ENCODE measurements around the gene GRXCR2.
"Not testable (repeated sequence)": the region's sequence is repeated elsewhere in the genome, so short reads cannot be mapped to it uniquely, and the experiment has no call there.

Gene GRXCR2

DNA sequence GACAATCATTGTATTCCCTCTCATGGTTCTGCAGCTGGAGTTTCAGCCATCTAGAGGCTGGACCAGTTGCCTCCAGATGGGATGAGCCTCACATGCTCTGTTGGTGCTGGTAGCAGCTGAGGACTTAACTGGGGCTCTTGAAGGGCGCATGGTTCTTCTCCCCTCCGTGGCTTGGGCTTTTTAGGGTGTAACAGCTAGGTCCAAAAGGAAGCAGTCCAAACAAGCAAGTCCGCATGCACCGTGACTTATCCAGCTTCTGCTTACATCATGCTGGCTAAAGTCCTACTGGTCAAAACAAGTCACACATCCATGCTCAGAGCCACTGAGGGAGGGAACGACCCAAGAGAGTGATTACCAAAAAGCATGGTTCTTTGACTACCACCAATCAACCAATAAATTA lies 31.9 kb upstream of the GRXCR2 start:
- Mint-ChIP-seq H3K9me3 (peaks cover 1 to 8% of the 10 kb centered on the region in 2 donors), H3K27me3 (no peaks in the 10 kb centered on the region), H3K27ac (no peak overlapping the region), H3K4me1 (no peaks in the 10 kb centered on the region), H3K36me3 (no peaks in the 10 kb centered on the region), H3K4me3 (no peak overlapping the region)
- ATAC-seq (replicated peaks) (no peak), DNase-seq (no peak)

DNA sequence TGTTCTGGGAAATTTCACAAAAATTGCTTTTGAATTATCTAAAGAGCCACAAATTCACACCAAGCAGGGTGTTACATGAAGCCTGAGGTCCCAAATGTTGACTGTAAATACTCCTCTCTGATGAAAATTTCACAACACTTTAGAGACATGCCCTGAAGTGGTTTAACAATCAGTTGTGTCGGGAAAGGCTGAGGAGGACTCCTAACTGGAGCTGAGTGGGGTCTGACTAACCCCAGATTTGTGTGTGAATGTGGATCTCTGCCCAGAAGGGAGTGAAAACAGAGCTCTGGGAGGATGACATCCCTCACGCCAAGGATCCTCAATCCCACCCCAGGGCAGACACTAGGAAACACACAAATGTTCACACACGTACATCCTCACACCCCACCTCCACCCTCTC lies 31.1 kb upstream of the GRXCR2 start:
- peaks cover 10 to 15% of the 10 kb centered on the region in 2 donors for H3K9me3 Mint-ChIP-seq
- no peaks in the 10 kb centered on the region for H3K27me3 Mint-ChIP-seq
- no peak overlapping the region for H3K4me3 Mint-ChIP-seq
- H3K4me1 Mint-ChIP-seq, result no peaks in the 10 kb centered on the region
- H3K27ac Mint-ChIP-seq, result no peak overlapping the region
- DNase-seq (no peak), ATAC-seq (replicated peaks) (no peak)
- H3K36me3 Mint-ChIP-seq, result no peaks in the 10 kb centered on the region

DNA sequence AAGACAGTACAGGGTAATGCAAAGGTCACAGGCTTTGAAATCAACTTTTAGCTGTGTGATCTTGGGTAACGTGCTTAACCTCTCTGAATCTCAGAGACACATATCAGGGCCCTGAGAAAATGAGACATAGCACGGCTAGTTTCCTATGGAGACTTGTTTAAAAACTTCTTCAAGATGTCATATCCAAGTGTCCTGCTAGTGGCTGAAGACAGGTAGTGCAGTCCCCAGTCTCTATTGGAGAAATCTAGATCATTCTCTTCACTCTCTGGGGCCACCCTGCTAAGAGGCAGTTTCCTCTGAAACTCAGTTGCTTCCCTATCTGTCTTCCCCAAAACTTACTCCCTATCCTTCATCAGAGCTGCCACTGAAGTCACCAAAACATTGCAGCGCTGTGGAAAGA lies 30.3 kb upstream of the GRXCR2 start:
- ATAC-seq (replicated peaks) (no peak), DNase-seq (no peak)
- no peaks in the 10 kb centered on the region for H3K4me1 Mint-ChIP-seq
- H3K27ac Mint-ChIP-seq, result no peak overlapping the region
- H3K9me3 Mint-ChIP-seq, result peaks cover 14 to 19% of the 10 kb centered on the region in 2 donors
- H3K27me3 Mint-ChIP-seq, result no peaks in the 10 kb centered on the region
- no peak overlapping the region for H3K4me3 Mint-ChIP-seq
- H3K36me3 Mint-ChIP-seq, result no peaks in the 10 kb centered on the region

DNA sequence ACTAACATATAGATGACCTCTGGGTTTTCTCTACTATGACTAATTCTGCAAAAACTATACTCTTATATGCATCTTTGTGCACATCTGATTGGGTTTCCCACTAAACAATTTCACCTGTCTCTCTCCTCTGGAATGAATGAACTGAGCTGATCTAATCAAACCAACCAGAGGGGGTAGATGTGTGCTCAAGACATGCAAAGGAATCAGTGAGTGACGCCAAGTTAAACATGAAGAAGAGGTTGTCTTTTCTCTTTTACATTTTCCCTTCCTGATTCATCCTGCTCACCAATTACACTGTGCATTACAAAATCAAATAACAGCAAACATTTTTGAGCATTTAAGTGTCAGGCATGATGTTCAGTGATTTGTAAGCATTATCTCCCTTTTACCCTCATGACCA lies 29.6 kb upstream of the GRXCR2 start:
- Mint-ChIP-seq H3K4me1 (no peaks in the 10 kb centered on the region), H3K27ac (no peak overlapping the region), H3K36me3 (no peaks in the 10 kb centered on the region), H3K9me3 (peaks cover 18 to 19% of the 10 kb centered on the region in 2 donors), H3K27me3 (no peaks in the 10 kb centered on the region), H3K4me3 (no peak overlapping the region)
- DNase-seq (no peak), ATAC-seq (replicated peaks) (no peak)

DNA sequence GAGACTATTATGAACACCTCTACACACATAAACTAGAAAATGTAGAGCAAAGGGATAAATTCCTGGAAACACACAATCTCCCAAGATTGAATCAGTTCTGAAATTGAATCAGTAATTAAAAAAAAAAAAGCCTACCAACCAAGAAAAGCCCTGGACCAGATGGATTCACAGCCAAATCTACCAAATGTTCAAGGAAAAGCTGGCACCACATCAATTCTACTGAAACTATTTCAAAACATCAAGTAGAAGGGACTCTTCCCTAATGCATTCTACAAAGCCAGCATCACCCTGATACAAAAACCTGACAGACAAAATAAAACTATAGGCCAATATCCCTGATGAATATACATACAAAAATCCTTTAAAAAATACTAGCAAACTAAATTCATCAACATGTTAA lies 25.4 kb upstream of the GRXCR2 start:
- Mint-ChIP-seq H3K27me3 (no peaks in the 10 kb centered on the region), H3K4me1 (no peaks in the 10 kb centered on the region), H3K9me3 (peaks cover 18 to 25% of the 10 kb centered on the region in 2 donors), H3K27ac (no peak overlapping the region), H3K4me3 (no peak overlapping the region), H3K36me3 (no peaks in the 10 kb centered on the region)
- DNase-seq, result no peak
- ATAC-seq (replicated peaks), result no peak

DNA sequence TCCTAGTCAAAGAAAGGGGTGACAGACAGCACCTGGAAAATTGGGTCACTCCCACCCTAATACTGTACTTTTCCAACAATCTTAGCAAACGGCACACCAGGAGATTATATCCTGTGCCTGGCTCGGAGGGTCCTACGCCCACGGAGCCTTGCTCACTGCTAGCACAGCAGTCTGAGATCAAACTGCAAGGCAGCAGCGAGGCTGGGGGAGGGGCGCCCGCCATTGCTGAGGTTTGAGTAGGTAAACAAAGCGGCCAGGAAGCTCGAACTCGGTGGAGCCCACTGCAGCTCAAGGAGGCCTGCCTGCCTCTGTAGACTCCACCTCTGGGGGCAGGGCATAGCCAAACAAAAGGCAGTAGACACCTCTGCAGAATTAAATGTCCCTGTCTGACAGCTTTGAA lies 18.6 kb upstream of the GRXCR2 start:
- H3K4me1 Mint-ChIP-seq, result not testable (repeated sequence)

DNA sequence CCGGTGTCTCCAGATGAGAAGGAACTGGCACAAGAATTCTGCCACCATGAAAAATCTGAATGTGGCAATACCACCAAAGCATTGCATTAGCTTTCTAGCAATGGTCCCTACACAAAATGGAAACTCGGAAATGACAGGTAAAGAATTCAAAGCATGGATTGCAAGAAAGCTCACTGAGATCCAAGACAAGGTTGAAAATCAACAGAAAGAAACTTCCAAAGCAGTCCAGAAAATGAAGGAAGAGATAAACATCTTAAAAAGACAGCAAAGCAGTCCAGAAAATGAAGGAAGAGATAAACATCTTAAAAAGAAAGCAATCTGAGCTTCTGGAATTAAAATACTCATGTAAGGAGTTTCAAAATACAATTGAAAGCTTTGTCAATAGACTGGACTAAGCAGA lies 16.8 kb upstream of the GRXCR2 start:
- ATAC-seq (replicated peaks) (no peak), DNase-seq (no peak)
- Mint-ChIP-seq H3K27ac (no peak overlapping the region), H3K4me1 (no peaks in the 10 kb centered on the region), H3K36me3 (no peaks in the 10 kb centered on the region), H3K4me3 (no peak overlapping the region), H3K9me3 (peaks cover 5 to 17% of the 10 kb centered on the region in 2 donors), H3K27me3 (peaks cover 10 to 25% of the 10 kb centered on the region in 2 donors)

More for the DNA sequence above, 18.6 kb upstream of the GRXCR2 start:
- not testable (repeated sequence) for ATAC-seq (replicated peaks); H3K27ac Mint-ChIP-seq; DNase-seq; H3K4me3 Mint-ChIP-seq; H3K36me3 Mint-ChIP-seq
- Mint-ChIP-seq H3K9me3 (peaks cover 5 to 21% of the 10 kb centered on the region in 2 donors), H3K27me3 (peaks cover 10 to 25% of the 10 kb centered on the region in 2 donors)

DNA sequence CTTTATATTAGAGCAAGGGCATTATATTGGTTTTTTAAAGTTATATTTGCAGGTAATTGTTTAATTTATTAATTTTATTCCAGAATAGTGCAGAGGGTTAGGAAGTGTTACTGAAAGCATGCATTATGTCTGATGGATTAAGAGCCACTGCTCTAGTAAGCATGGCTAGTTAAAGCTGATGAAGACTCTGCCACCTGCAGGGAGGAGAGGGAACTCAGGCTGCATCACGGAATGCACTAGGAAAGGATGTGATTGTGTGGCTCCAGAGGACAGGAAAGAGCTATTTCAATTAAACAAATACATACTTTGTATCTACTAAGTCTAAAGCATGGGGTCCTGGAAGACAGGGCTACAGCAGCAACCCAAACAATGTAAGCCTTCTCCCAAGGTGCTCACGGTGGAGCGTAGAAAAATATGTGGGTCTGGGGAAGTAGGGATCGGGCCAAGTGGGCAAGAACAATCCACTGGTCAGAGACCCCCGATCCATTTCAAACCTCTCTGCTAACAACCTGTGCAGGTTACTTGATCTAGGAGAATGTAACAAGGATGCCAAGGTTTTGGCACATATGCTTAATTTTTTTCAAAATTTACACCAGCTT lies 15.3 kb upstream of the GRXCR2 start:
- H3K27ac Mint-ChIP-seq, result no peak overlapping the region
- peak in 1 of 2 donors; percentile 25 for ATAC-seq (replicated peaks)
- peaks cover 10 to 25% of the 10 kb centered on the region in 2 donors for H3K27me3 Mint-ChIP-seq
- H3K9me3 Mint-ChIP-seq, result peaks cover 5 to 15% of the 10 kb centered on the region in 2 donors
- H3K36me3 Mint-ChIP-seq, result no peaks in the 10 kb centered on the region
- DNase-seq, result no peak
- H3K4me3 Mint-ChIP-seq, result no peak overlapping the region
- H3K4me1 Mint-ChIP-seq, result no peaks in the 10 kb centered on the region

DNA sequence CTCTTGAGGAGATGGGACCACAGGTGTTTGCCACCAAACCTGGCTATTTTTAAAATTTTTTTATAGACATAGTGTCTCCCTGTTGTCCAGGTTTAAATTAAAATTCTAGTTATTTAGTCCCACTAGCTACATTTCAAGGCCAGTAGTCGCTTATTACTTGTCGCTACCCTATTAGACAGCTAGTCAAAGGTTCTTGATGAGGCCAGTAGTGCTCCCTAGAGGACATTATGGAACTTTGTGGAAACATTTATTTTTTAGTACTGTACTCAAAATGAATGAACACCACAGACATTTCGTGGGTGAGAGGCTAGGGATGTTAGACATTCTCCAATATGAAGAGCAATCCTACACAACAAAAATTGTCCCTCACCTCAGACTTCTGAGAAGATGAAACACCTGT lies 14.4 kb upstream of the GRXCR2 start:
- no peak for DNase-seq
- Mint-ChIP-seq H3K4me3 (no peak overlapping the region), H3K9me3 (peaks cover 5 to 15% of the 10 kb centered on the region in 2 donors), H3K27me3 (peaks cover 10 to 21% of the 10 kb centered on the region in 2 donors), H3K4me1 (no peaks in the 10 kb centered on the region), H3K27ac (no peak overlapping the region), H3K36me3 (no peaks in the 10 kb centered on the region)
- no peak for ATAC-seq (replicated peaks)

DNA sequence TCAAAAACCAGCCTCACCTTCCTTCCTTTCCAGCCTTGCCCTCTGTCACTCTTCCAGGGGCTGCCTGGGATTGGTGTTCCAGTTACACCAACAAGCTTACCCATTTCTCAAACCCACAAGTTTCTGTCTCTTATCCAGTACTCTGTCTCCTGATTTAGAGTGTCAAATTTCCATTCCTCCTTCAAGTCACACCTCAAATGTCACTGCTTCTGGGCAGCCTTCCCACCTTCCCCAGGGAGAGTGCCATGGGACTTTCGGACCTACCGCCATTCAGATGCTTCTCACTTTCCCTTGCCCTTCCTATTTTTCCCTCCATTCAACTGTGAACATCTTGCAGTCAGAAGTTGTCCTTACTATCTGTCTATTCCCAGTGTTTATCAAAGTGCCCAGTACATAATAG lies 2.0 kb upstream of the GRXCR2 start:
- Mint-ChIP-seq H3K27me3 (peaks cover 15 to 35% of the 10 kb centered on the region in 2 donors), H3K36me3 (no peaks in the 10 kb centered on the region), H3K27ac (no peak overlapping the region), H3K9me3 (peaks cover 0 to under 1% of the 10 kb centered on the region in 2 donors), H3K4me1 (no peaks in the 10 kb centered on the region), H3K4me3 (no peak overlapping the region)
- DNase-seq (no peak), ATAC-seq (replicated peaks) (no peak)

DNA sequence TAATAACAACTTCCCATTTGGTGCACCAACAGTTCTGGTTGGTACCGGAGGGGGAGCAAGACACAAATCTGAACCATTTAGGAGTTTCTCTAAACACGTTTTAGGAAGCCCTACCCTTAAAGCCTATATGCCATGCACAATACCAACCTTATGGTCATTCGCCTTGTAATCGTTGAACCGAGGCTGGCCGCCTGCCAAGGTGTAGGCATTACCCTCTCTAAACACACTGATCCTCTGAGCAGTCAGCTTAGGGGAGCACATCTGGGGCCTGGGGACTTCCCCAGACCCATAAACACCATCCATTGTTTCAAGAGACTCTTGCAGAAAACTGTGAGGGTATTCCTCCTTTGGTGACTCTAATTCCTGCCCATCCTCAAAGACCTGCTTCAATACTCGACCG lies 328 bp downstream of the GRXCR2 start:
- H3K4me1 Mint-ChIP-seq, result no peaks in the 10 kb centered on the region
- DNase-seq (no peak), ATAC-seq (replicated peaks) (no peak)
- no peaks in the 10 kb centered on the region for H3K36me3 Mint-ChIP-seq
- no peaks in the 10 kb centered on the region for H3K9me3 Mint-ChIP-seq
- peaks cover 10 to 28% of the 10 kb centered on the region in 2 donors for H3K27me3 Mint-ChIP-seq
- no peak overlapping the region for H3K4me3 Mint-ChIP-seq
- no peak overlapping the region for H3K27ac Mint-ChIP-seq

DNA sequence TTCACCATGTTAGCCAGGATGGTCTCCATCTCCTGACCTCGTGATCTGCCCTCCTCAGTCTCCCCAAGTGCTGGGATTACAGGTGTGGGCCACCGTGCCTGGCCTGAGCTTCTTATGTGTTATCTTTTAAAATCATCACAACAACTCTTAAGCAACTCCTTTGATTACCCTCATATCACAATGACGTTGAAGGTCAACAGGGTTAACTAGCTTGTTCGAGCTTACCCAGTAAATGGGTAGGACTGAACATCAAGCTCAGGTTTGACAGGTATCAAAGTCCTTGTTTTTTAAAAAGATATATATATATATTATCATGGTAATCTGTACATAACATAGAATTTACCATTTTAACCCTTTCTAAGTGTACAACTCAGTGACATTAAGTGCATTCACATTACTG lies 3.1 kb downstream of the GRXCR2 start:
- Mint-ChIP-seq H3K9me3 (no peaks in the 10 kb centered on the region), H3K27ac (no peak overlapping the region), H3K27me3 (peaks cover 13 to 20% of the 10 kb centered on the region in 2 donors), H3K4me3 (no peak overlapping the region), H3K4me1 (no peaks in the 10 kb centered on the region), H3K36me3 (no peaks in the 10 kb centered on the region)
- ATAC-seq (replicated peaks) (no peak), DNase-seq (no peak)

DNA sequence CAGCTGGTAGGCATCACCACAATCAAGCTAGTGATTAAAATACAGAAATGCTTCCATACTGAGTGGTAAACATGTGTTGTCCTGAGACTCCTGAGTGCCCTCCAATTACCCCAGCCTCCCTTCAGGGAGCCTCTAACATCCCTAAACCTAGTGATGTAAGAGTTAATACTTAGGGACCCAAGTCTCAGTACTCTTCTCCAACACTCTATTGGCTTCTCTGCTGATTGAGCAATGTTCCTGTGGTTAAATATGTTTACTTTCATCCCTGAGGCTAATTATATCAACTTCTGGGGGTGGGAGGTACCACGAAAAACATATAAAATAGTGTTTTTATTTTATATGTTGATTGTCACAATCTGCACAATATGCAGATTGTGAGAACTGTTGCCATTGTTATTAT lies 5.0 kb downstream of the GRXCR2 start:
- ATAC-seq (replicated peaks) (no peak), DNase-seq (no peak)
- Mint-ChIP-seq H3K9me3 (no peaks in the 10 kb centered on the region), H3K4me3 (no peak overlapping the region), H3K27ac (no peak overlapping the region), H3K36me3 (no peaks in the 10 kb centered on the region), H3K27me3 (peaks cover 16% of the 10 kb centered on the region in 2 donors), H3K4me1 (no peaks in the 10 kb centered on the region)

DNA sequence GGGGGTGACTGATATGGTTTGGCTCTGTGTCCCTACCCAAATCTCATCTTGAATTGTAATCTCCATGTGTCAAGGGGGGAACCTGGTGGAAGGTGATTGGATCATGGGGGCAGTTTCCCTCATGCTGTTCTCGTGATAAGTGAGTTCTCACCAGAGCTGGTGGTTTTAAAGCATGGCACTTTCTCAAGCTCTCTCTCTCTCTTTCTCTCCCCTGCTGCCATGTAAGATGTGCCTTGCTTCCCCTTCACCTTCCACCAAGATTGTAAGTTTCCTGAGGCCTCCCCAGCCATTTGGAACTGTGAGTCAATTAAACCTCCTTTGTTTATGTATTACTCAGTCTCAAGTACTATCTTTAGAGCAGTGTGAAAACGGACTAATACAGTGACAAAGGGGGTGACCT lies 8.4 kb downstream of the GRXCR2 start:
- not testable (repeated sequence) for ATAC-seq (replicated peaks)

DNA sequence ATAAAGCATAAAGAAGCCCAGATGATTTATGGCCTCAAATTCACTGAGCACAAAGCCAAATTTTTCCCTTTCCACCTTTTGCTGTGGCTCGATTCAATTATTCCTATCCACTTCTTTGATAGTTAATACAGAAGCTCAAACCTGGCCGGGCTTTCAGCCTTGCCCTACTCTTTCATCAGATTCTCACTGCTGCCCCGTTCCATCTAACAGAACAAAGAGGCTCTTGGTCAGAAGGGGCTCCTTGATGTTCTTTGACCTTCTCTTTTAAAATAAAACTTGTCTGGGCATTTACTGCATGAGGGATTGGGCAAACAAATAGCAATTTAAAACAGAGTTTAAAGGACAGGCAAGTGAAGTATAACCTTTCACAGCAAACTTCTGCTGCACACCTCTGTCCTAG lies 9.8 kb downstream of the GRXCR2 start:
- Mint-ChIP-seq H3K4me3 (no peak overlapping the region), H3K9me3 (no peaks in the 10 kb centered on the region), H3K36me3 (no peaks in the 10 kb centered on the region), H3K4me1 (no peaks in the 10 kb centered on the region), H3K27me3 (peaks cover 10 to 24% of the 10 kb centered on the region in 2 donors), H3K27ac (no peak overlapping the region)
- no peak for ATAC-seq (replicated peaks)
- DNase-seq, result no peak

More for the DNA sequence above, 8.4 kb downstream of the GRXCR2 start:
- H3K27me3 Mint-ChIP-seq, result peaks cover 10 to 22% of the 10 kb centered on the region in 2 donors
- H3K9me3 Mint-ChIP-seq, H3K27ac Mint-ChIP-seq, DNase-seq, H3K36me3 Mint-ChIP-seq, H3K4me1 Mint-ChIP-seq, H3K4me3 Mint-ChIP-seq: not testable (repeated sequence)

DNA sequence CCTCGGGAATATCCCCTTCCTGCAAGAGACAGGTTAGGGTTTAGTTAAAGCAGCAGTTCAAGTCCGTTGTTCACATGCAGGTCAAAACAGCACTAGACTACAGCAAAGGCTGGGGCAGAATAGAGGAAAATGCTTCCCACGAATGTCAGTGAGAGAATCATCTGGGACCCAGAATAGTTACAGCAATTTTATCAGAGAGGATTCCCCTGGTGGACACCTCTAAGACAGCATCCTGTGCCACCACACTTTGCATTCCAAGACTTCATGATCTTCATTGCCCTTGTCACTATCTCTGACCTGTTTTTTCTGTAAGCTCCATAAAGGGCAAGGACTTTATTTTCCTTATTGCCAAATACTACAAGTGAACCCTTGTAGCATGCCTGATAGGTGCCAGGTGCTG lies 12.9 kb downstream of the GRXCR2 start:
- DNase-seq (no peak), ATAC-seq (replicated peaks) (no peak)
- peaks cover 23 to 34% of the 10 kb centered on the region in 2 donors for H3K27me3 Mint-ChIP-seq
- H3K4me1 Mint-ChIP-seq, result peaks cover 4 to 10% of the 10 kb centered on the region in 2 donors
- H3K36me3 Mint-ChIP-seq, result no peaks in the 10 kb centered on the region
- no peak overlapping the region for H3K4me3 Mint-ChIP-seq
- H3K9me3 Mint-ChIP-seq, result no peaks in the 10 kb centered on the region
- no peak overlapping the region for H3K27ac Mint-ChIP-seq

Measured in stimulated activated naive B cell treated with anti-CD40 and anti-IgM and Interleukin-4, amounts not matched to agents 10 μg/mL and 1 μg/mL and 100 μg/mL, for 72 hours (primary cell).